Upper lobe of left lung (tissue), 6 donors: ENCODE results near the gene RILPL1. TPM values are rescaled to one million over a fixed set of nuclear protein-coding genes. Genes with fewer than 3 reads are reported as not detected.
"Not testable (repeated sequence)": the region's sequence is repeated elsewhere in the genome, so short reads cannot be mapped to it uniquely, and the experiment has no call there.

Source experiments
- ATAC-seq, 2 donors: fragments of 200-7000 bp; cut with Tn5 transposase; one replicate each; pipeline ENCODE4 v1.9.1; 2022; ENCODE audit warnings: mild to moderate bottlenecking in 2 of 2, moderate library complexity in 2 of 2; ENCODE audit not compliant: low FRiP score in 2 of 2
- DNase-seq, 2 donors: peaks; one replicate each; pipeline ENCODE4 v3.0.0-alpha.2; 2019 to 2020
- H3K27ac ChIP-seq, 4 donors: fragments of 200-600 bp; sonication (generic); one replicate each; pipeline ENCODE4 v1.5.1; 2016 to 2019
- H3K27me3 ChIP-seq, 4 donors: fragments of 200-600 bp; sonication (generic); one replicate each; pipeline ENCODE4 v1.5.1; 2017 to 2019
- H3K36me3 ChIP-seq, 4 donors: fragments of 200-600 bp; sonication (generic); one replicate each; pipeline ENCODE4 v1.5.1; 2016 to 2019
- H3K4me1 ChIP-seq, 4 donors: fragments of 200-600 bp; sonication (generic); one replicate each; pipeline ENCODE4 v1.5.1; 2018 to 2019
- H3K4me3 ChIP-seq, 4 donors: fragments of 200-600 bp; sonication (generic); one replicate each; pipeline ENCODE4 v1.5.1; 2017 to 2019; ENCODE audit warnings: mild to moderate bottlenecking in 2 of 4, moderate library complexity in 1 of 4
- H3K9me3 ChIP-seq, 4 donors: fragments of 200-600 bp; sonication (generic); one replicate each; pipeline ENCODE4 v1.5.1; 2018 to 2019
- CTCF ChIP-seq, 6 experiments: fragments of 450-650 bp in 4 of 6; fragments of 200-600 bp in 2 of 6; sonication (generic) in 2 of 6; IDR thresholded peaks; one replicate each; pipeline ENCODE4 v1.5.1; 2016 to 2019; ENCODE audit warnings: antibody characterized with exemption in 6 of 6
- EP300 ChIP-seq, 4 donors: sonication (generic); formaldehyde crosslinking; IDR thresholded peaks; one replicate each; pipeline ENCODE4 v1.5.1; 2017; ENCODE audit warnings: antibody characterized with exemption in 4 of 4, control low read depth in 2 of 4
- POLR2A ChIP-seq, 4 donors: fragments of 450-650 bp; IDR thresholded peaks; one replicate each; pipeline ENCODE4 v1.5.1; 2016 to 2017; ENCODE audit warnings: antibody characterized with exemption in 4 of 4, mild to moderate bottlenecking in 2 of 4
- POLR2AphosphoS5 ChIP-seq, 2 donors: sonication (generic); formaldehyde crosslinking; IDR thresholded peaks; one replicate each; pipeline ENCODE4 v1.5.1; 2017; ENCODE audit warnings: antibody characterized with exemption in 2 of 2
- WGBS, 2 donors: methylation state at CpG; one replicate each; pipeline ENCODE4 v1.1.5; 2017 to 2018; 5-methylcytosine and 5-hydroxymethylcytosine counted together
- total RNA-seq, 6 donors: library from RNA; depleted of rRNA in 4 of 6; stranded (reverse); fragments of >200 nt in 4 of 6; gene quantifications; one replicate each; pipeline versions ENCODE4 v1.1.0 to v1.2.1, GENCODE V29; 2016 to 2021
- donor health status: DM: no; HTN: no; CAD: no; lungs with moderate emphysema.
- donor health status: DM: no; HTN: yes; CAD: no; lungs with severe emphysema.

RILPL1 gene
- total RNA-seq, 6 donors from 2014 or later = 10.3 to 60.8 (median 18.6) TPM

- Histone ChIP-seq H3K27ac (no peak overlapping the region), H3K4me3 (no peak overlapping the region), H3K36me3 (peaks cover 0 to 3% (median 0%) of the 10 kb centered on the region in 4 donors), H3K4me1 (no peaks in the 10 kb centered on the region), H3K27me3 (no peaks in the 10 kb centered on the region), H3K9me3 (no peaks in the 10 kb centered on the region)
- TF ChIP-seq POLR2A (IDR thresholded peaks at IDR 0.05) (no peak), CTCF (IDR thresholded peaks at IDR 0.05) (no peak), POLR2AphosphoS5 (IDR thresholded peaks at IDR 0.05) (no peak), EP300 (IDR thresholded peaks at IDR 0.05) (no peak)
- ATAC-seq (no peak), DNase-seq (no peak)
- 45 to 49% methylated on average over 4 of the region's 4 CpGs for WGBS, 2 donors
These were observed 40.4 kb upstream of the RILPL1 start for GRCh38 chr12:123573870-123574269.

GRCh38 chr12:123572391-123572790 lies 38.9 kb upstream of the RILPL1 start:
- no peak for TF ChIP-seq EP300 (IDR thresholded peaks at IDR 0.05)
- TF ChIP-seq POLR2AphosphoS5 (IDR thresholded peaks at IDR 0.05) = no peak
- Histone ChIP-seq H3K36me3 (peaks cover 0 to 3% (median 0%) of the 10 kb centered on the region in 4 donors), H3K4me1 (no peaks in the 10 kb centered on the region), H3K27me3 (no peaks in the 10 kb centered on the region), H3K9me3 (no peaks in the 10 kb centered on the region), H3K4me3 (no peak overlapping the region), H3K27ac (no peak overlapping the region)
- no peak for DNase-seq
- no peak for ATAC-seq
- 43 to 92% methylated on average over 2 of the region's 2 CpGs for WGBS, 2 donors

GRCh38 chr12:123571343-123571813 lies 37.9 kb upstream of the RILPL1 start:
- ATAC-seq = peak; percentile 46 to 77
- 54 to 56% methylated on average over 4 of the region's 4 CpGs for WGBS, 2 donors
- DNase-seq = no peak
- H3K4me3 ChIP-seq = no peak overlapping the region
- H3K9me3 ChIP-seq = no peaks in the 10 kb centered on the region
- H3K4me1 ChIP-seq = no peaks in the 10 kb centered on the region
- H3K27ac ChIP-seq = no peak overlapping the region
- no peaks in the 10 kb centered on the region for H3K27me3 ChIP-seq
- no peak for TF ChIP-seq EP300 (IDR thresholded peaks at IDR 0.05)
- TF ChIP-seq POLR2AphosphoS5 (IDR thresholded peaks at IDR 0.05) = no peak
- no peak for TF ChIP-seq CTCF (IDR thresholded peaks at IDR 0.05)
- TF ChIP-seq POLR2A (IDR thresholded peaks at IDR 0.05) = no peak
- H3K36me3 ChIP-seq = no peaks in the 10 kb centered on the region

- Histone ChIP-seq H3K4me3 (no peak overlapping the region), H3K27me3 (no peaks in the 10 kb centered on the region), H3K27ac (no peak overlapping the region), H3K4me1 (no peaks in the 10 kb centered on the region), H3K36me3 (no peaks in the 10 kb centered on the region), H3K9me3 (no peaks in the 10 kb centered on the region)
- DNase-seq (peak in 1 of 2 donors; percentile 37), ATAC-seq (peak; percentile 44 to 46)
- TF ChIP-seq CTCF (IDR thresholded peaks at IDR 0.05) (no peak), POLR2A (IDR thresholded peaks at IDR 0.05) (no peak), EP300 (IDR thresholded peaks at IDR 0.05) (no peak), POLR2AphosphoS5 (IDR thresholded peaks at IDR 0.05) (no peak)
- 71 to 81% methylated on average over 3 of the region's 3 CpGs for WGBS, 2 donors
These were observed 25.9 kb upstream of the RILPL1 start for GRCh38 chr12:123559468-123559867.

- H3K4me3 ChIP-seq, H3K27me3 ChIP-seq, DNase-seq, ATAC-seq, H3K36me3 ChIP-seq, H3K9me3 ChIP-seq, H3K27ac ChIP-seq, H3K4me1 ChIP-seq: not testable (repeated sequence)
- WGBS, 2 donors = 94 to 95% methylated on average over 13 to 14 of the region's 14 CpGs
These were observed 25.0 kb upstream of the RILPL1 start for GRCh38 chr12:123558487-123558886.

- not testable (repeated sequence) for H3K9me3 ChIP-seq, H3K36me3 ChIP-seq, ATAC-seq, H3K4me3 ChIP-seq, H3K27me3 ChIP-seq, H3K4me1 ChIP-seq, DNase-seq
- WGBS, 2 donors = 75 to 77% methylated on average over 5 of the region's 5 CpGs
- H3K27ac ChIP-seq = peak overlapping the region in 1 of 4 donors; percentile 14
These were observed 21.3 kb upstream of the RILPL1 start for GRCh38 chr12:123554843-123555242.

- 36 to 61% methylated on average over 2 of the region's 2 CpGs for WGBS, 2 donors
- ATAC-seq, H3K27me3 ChIP-seq: not testable (repeated sequence)
These were observed 20.6 kb upstream of the RILPL1 start for GRCh38 chr12:123554136-123554535.

More at GRCh38 chr12:123554136-123554535, 20.6 kb upstream of the RILPL1 start:
- H3K36me3 ChIP-seq, H3K4me3 ChIP-seq, H3K4me1 ChIP-seq, DNase-seq, H3K9me3 ChIP-seq: not testable (repeated sequence)
- peak overlapping the region in 1 of 4 donors; percentile 52 for H3K27ac ChIP-seq
